B cell (primary cell): Measurements from ENCODE around the gene SPACA4. TPM values are rescaled to one million over a fixed set of nuclear protein-coding genes. Genes with fewer than 3 reads are reported as not detected.

Experiments used
- ATAC-seq: fragments of 200-7000 bp; cut with Tn5 transposase; one replicate; pipeline ENCODE4 v1.10.0; 2021; ENCODE audit warnings: low read depth, mild to moderate bottlenecking, moderate number of reproducible peaks, moderate library complexity
- CTCF ChIA-PET: fragments of 350-600 bp; sonication (Branson Sonifier 250); formaldehyde crosslinking; loops from one replicate; lab custom pipeline; 2021; ENCODE audit warnings: antibody characterized with exemption, inconsistent platforms; lab: Charles Lee
- POLR2A ChIA-PET: fragments of 350-600 bp; sonication (Branson Sonifier 250); formaldehyde crosslinking; loops from one replicate; lab custom pipeline; 2021; ENCODE audit warnings: antibody characterized with exemption; lab: Charles Lee
- DNase-seq: peaks from one replicate; pipeline ENCODE4 v3.0.0; 2013
- H2AFZ ChIP-seq: 2 replicates; pipeline ENCODE4 v1.6.1; 2012; ENCODE audit warnings: mild to moderate bottlenecking, low read depth, low read length; ENCODE audit not compliant: insufficient read depth, poor library complexity, severe bottlenecking
- H3K27ac ChIP-seq, 2 donors: 1 replicate in 1 of 2; 2 replicates in 1 of 2; pipeline ENCODE4 v1.5.1; 2012 to 2013; ENCODE audit warnings: low read length in 2 of 2, mild to moderate bottlenecking in 2 of 2, moderate library complexity in 1 of 2
- H3K27me3 ChIP-seq, 4 experiments: fragments of 200-600 bp in 1 of 4; sonication (generic) in 1 of 4; replicated peaks in 1 of 4; 1 replicate in 2 of 4; 2 replicates in 2 of 4; pipeline versions ENCODE4 v1.6.1 to v1.7.0; 2013 to 2016; ENCODE audit warnings: low read length in 3 of 4, mild to moderate bottlenecking in 2 of 4, mixed read lengths in 1 of 4, moderate library complexity in 1 of 4; ENCODE audit not compliant: insufficient read depth in 4 of 4, control insufficient read depth in 3 of 4; ENCODE audit errors: control extremely low read depth in 1 of 4
- H3K36me3 ChIP-seq, 2 experiments: replicated peaks in 1 of 2; 1 replicate in 1 of 2; 2 replicates in 1 of 2; pipeline versions ENCODE4 v1.6.1 to v1.7.1; 2013; ENCODE audit warnings: low read length in 1 of 2; ENCODE audit not compliant: insufficient read depth in 2 of 2, control insufficient read depth in 1 of 2; ENCODE audit errors: control extremely low read depth in 1 of 2, extremely low read depth in 1 of 2
- H3K4me1 ChIP-seq, 2 donors: fragments of 200-600 bp in 1 of 2; sonication (generic) in 1 of 2; 1 replicate in 1 of 2; 2 replicates in 1 of 2; pipeline versions ENCODE4 v1.5.1 to v1.6.1; 2013 to 2017; ENCODE audit warnings: low read length in 2 of 2; ENCODE audit not compliant: control insufficient read depth in 2 of 2, insufficient read depth in 2 of 2
- H3K4me2 ChIP-seq: replicated peaks from 2 replicates; pipeline ENCODE3; 2012; ENCODE audit warnings: mild to moderate bottlenecking, low read depth, low read length; ENCODE audit not compliant: poor library complexity, severe bottlenecking
- H3K4me3 ChIP-seq, 5 experiments: fragments of 200-600 bp in 1 of 5; sonication (generic) in 1 of 5; 1 replicate in 3 of 5; 2 replicates in 2 of 5; pipeline versions ENCODE4 v1.5.1 to v1.7.0; 2011 to 2016; ENCODE audit warnings: low read length in 4 of 5, mild to moderate bottlenecking in 4 of 5, low read depth in 2 of 5, control low read depth in 1 of 5, moderate library complexity in 1 of 5; ENCODE audit not compliant: insufficient read depth in 1 of 5; ENCODE audit errors: control extremely low read depth in 1 of 5, extremely low read depth in 1 of 5
- H3K79me2 ChIP-seq: fragments of 200-600 bp; sonication (generic); one replicate; pipeline ENCODE4 v1.6.0; 2016; ENCODE audit warnings: low read length; ENCODE audit not compliant: control insufficient read depth, insufficient read depth
- H3K9ac ChIP-seq: fragments of 200-600 bp; sonication (generic); 2 replicates; pipeline ENCODE4 v1.6.1; 2017; ENCODE audit warnings: mild to moderate bottlenecking, low read length, moderate library complexity
- H3K9me3 ChIP-seq, 3 donors: one replicate each; pipeline versions ENCODE4 v1.6.1 to v1.7.1; 2013; ENCODE audit warnings: low read length in 2 of 3; ENCODE audit not compliant: control insufficient read depth in 2 of 3, insufficient read depth in 1 of 3; ENCODE audit errors: control extremely low read depth in 1 of 3
- H4K20me1 ChIP-seq: 2 replicates; pipeline ENCODE4 v1.6.0; 2012; ENCODE audit warnings: mild to moderate bottlenecking, low read length; ENCODE audit not compliant: insufficient read depth, control insufficient read depth, poor library complexity, severe bottlenecking
- H3K27ac Mint-ChIP-seq: one replicate; pipeline ENCODE4 v1.8.0; 2021; ENCODE audit warnings: mixed read lengths
- H3K27me3 Mint-ChIP-seq: one replicate; pipeline ENCODE4 v1.8.0; 2021; ENCODE audit warnings: mixed read lengths
- H3K4me1 Mint-ChIP-seq: one replicate; pipeline ENCODE4 v1.8.0; 2021; ENCODE audit warnings: mixed read lengths
- H3K4me3 Mint-ChIP-seq: one replicate; pipeline ENCODE4 v1.8.0; 2021; ENCODE audit warnings: mixed read lengths
- H3K9me3 Mint-ChIP-seq: one replicate; pipeline ENCODE4 v1.8.0; 2022; ENCODE audit warnings: mixed read lengths; ENCODE audit not compliant: insufficient read depth
- EZH2 ChIP-seq: IDR thresholded peaks from 2 replicates; pipeline ENCODE4 v1.6.1; 2012; ENCODE audit warnings: borderline replicate concordance, low read depth, mild to moderate bottlenecking, moderate library complexity, low read length; ENCODE audit not compliant: insufficient read depth, poor library complexity, severe bottlenecking
- WGBS: methylation state at CpG from one replicate; pipeline ENCODE4 v1.1.5; 2013; ENCODE audit warnings: missing lambda C conversion rate; ENCODE audit not compliant: insufficient coverage; 5-methylcytosine and 5-hydroxymethylcytosine counted together
- intact Hi-C: fragments of 100-400 bp; cut with micrococcal nuclease; formaldehyde crosslinking; loops from one replicate; pipeline ENCODE4 v1.10.0; 2022
- polyA plus RNA-seq: library from polyadenylated mRNA; depleted of rRNA; stranded (reverse); fragments of >200 nt; gene quantifications from 2 replicates; pipeline ENCODE4 v1.2.3, GENCODE V29; 2012
- total RNA-seq, 2 donors: library from RNA; stranded (reverse); fragments of 120-200 nt in 1 of 2; gene quantifications; 1 replicate in 1 of 2; 2 replicates in 1 of 2; pipeline versions ENCODE4 v1.2.3 to v1.2.4, GENCODE V29; 2013 to 2022
- TF ChIP-seq, protein P1 (sequence below): fragments of 200-600 bp; IDR thresholded peaks from one replicate; pipeline ENCODE4 v1.8.0; 2022; ENCODE audit warnings: antibody characterized with exemption, mild to moderate bottlenecking

The SPACA4 gene
- total and polyA plus RNA-seq, 2 donors (not counting 1 experiment from before 2014, with no cell fraction given), result not detected

DNA sequence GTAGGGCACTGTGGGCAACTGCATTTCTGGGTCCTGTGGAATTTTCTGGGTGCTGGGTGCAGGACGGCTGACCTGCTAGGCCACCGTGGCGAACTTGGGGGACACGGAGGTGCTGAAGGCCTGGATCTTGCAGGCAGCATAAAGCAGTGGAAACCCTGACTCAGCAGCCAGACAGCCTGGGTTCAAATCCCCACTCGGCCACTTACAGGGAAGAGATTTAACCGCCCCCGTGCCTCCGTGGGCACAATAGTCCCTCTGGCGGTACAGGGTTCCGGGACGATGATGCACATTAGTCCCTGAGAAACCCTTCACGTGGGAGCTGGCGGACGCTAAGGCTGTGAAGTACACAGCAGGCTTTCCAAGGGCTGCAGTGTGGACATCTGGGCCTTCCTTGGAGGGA lies 5.3 kb downstream of the SPACA4 start:
- H3K9me3 ChIP-seq, result no peaks in the 10 kb centered on the region
- Mint-ChIP-seq H3K4me1 (peaks cover 15% of the 10 kb centered on the region), H3K9me3 (no peaks in the 10 kb centered on the region), H3K27ac (no peak overlapping the region), H3K27me3 (no peaks in the 10 kb centered on the region), H3K4me3 (no peak overlapping the region)
- no peaks in the 10 kb centered on the region for H3K79me2 ChIP-seq
- DNase-seq, result no peak
- intact Hi-C loops, result no loop called here
- H3K4me1 ChIP-seq, result peaks cover 0 to 12% of the 10 kb centered on the region in 2 donors
- H3K4me3 ChIP-seq, result no peak overlapping the region
- H3K4me2 ChIP-seq, result no peak overlapping the region
- ChIA-PET POLR2A (interaction anchor here (0.7 kb wide), 1 partner anchor 38 kb away, joined by 5 read pairs; no protein-coding TSS in a partner anchor), CTCF (interaction anchor here (4.8 kb wide), 1 partner anchor 122 kb away, joined by 51 read pairs; no protein-coding TSS in a partner anchor)
- no peak for ATAC-seq
- H4K20me1 ChIP-seq, result peaks cover 23% of the 10 kb centered on the region
- no peak overlapping the region for H2AFZ ChIP-seq
- no peak overlapping the region for H3K27ac ChIP-seq
- no peak overlapping the region for H3K9ac ChIP-seq
- TF ChIP-seq EZH2, result no peak
- TF ChIP-seq, protein P1, sequence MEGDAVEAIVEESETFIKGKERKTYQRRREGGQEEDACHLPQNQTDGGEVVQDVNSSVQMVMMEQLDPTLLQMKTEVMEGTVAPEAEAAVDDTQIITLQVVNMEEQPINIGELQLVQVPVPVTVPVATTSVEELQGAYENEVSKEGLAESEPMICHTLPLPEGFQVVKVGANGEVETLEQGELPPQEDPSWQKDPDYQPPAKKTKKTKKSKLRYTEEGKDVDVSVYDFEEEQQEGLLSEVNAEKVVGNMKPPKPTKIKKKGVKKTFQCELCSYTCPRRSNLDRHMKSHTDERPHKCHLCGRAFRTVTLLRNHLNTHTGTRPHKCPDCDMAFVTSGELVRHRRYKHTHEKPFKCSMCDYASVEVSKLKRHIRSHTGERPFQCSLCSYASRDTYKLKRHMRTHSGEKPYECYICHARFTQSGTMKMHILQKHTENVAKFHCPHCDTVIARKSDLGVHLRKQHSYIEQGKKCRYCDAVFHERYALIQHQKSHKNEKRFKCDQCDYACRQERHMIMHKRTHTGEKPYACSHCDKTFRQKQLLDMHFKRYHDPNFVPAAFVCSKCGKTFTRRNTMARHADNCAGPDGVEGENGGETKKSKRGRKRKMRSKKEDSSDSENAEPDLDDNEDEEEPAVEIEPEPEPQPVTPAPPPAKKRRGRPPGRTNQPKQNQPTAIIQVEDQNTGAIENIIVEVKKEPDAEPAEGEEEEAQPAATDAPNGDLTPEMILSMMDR, result no peak
- H3K36me3 ChIP-seq, result peaks cover 0 to 23% of the 10 kb centered on the region in 2 experiments
- 93% methylated on average over 14 of the region's 14 CpGs for WGBS
- no peaks in the 10 kb centered on the region for H3K27me3 ChIP-seq

DNA sequence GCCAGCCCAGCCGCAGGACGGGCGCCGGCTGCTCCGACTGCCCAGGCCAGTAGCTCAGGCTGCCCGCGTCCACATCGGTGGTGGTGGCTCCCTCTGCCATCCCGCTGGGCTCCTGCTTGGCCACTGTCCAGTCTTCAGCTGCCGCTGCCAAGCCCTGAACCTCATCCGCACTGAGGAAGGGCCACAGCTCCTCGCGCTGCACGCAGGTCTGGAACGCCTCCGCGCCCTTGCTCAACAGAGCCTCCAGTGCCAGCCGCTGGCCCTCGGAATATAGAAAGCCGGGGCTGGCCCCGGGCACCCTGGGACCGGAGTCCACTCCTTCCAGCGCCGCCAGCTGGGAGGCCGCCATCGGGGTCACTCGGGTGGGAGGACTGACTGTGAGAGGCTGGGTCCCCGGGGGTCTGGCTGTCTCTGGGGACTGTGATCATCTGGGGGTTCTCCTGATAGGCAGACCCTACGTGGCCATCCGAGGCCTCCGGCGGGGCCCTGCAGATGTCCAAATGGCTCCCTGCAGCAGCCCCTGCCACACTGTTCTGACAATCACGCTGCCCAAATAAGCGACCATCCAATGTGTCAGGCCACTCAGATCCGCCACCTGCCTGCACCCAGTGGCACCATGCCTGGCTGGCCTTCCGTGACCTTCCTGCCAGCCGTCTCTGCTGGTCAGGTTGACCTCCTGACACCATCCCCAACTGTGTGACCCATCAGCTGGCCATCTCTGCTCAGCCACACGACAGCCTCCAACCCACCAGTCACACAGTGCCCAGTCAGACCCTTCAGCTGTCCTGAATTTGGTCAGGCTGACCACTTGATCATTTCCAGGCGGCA lies 6.7 kb downstream of the SPACA4 start:
- Histone ChIP-seq H3K4me1 (peaks cover 10 to 26% of the 10 kb centered on the region in 2 donors), H3K9ac (no peak overlapping the region), H3K36me3 (peaks cover 0 to 35% of the 10 kb centered on the region in 2 experiments), H2AFZ (no peak overlapping the region), H3K27ac (no peak overlapping the region), H3K9me3 (no peaks in the 10 kb centered on the region), H3K4me3 (no peak overlapping the region), H3K4me2 (no peak overlapping the region), H3K27me3 (no peaks in the 10 kb centered on the region), H3K79me2 (peaks cover 10% of the 10 kb centered on the region), H4K20me1 (peaks cover 37% of the 10 kb centered on the region)
- TF ChIP-seq, protein P1, result no peak
- TF ChIP-seq EZH2, result no peak
- intact Hi-C loops, result no loop called here
- ChIA-PET POLR2A (interaction anchor here (0.8 kb wide), 1 partner anchor 29 kb away, joined by 3 read pairs; no protein-coding TSS in a partner anchor), CTCF (interaction anchor here (0.5 to 1.2 kb wide), 2 partner anchors 124 to 645 kb away, joined by 3 to 4 read pairs; no protein-coding TSS in a partner anchor)
- WGBS, result 87% methylated on average over 39 of the region's 39 CpGs
- Mint-ChIP-seq H3K9me3 (no peaks in the 10 kb centered on the region), H3K27me3 (no peaks in the 10 kb centered on the region), H3K27ac (no peak overlapping the region), H3K4me3 (no peak overlapping the region), H3K4me1 (peaks cover 28% of the 10 kb centered on the region)
- DNase-seq, result peak; percentile 34
- ATAC-seq, result no peak
